Measurements from ENCODE around the gene CLDN20. TPM values are rescaled to one million over a fixed set of nuclear protein-coding genes. Genes with fewer than 3 reads are reported as not detected.

CLDN20 gene
- total RNA-seq, 1 donor from 2014 or later = not detected

- Histone ChIP-seq H3K27me3 (no peaks in the 10 kb centered on the region), H3K4me1 (no peaks in the 10 kb centered on the region), H3K4me3 (no peak overlapping the region), H3K27ac (no peak overlapping the region), H3K9me3 (no peaks in the 10 kb centered on the region), H3K36me3 (peaks cover 18% of the 10 kb centered on the region)
- intact Hi-C loops (cut with DNase I) = no loop called here
- TF ChIP-seq CTCF (IDR thresholded peaks at IDR 0.05) = no peak
- ATAC-seq = no peak
- DNase-seq = no peak
Measured at GRCh38 chr6:155290491-155290890, 26.7 kb downstream of the CLDN20 start.

- ATAC-seq = no peak
- intact Hi-C loops (cut with DNase I) = no loop called here
- Histone ChIP-seq H3K9me3 (no peaks in the 10 kb centered on the region), H3K27me3 (no peaks in the 10 kb centered on the region), H3K27ac (no peak overlapping the region), H3K4me3 (no peak overlapping the region), H3K4me1 (no peaks in the 10 kb centered on the region), H3K36me3 (peaks cover 24% of the 10 kb centered on the region)
- TF ChIP-seq CTCF (IDR thresholded peaks at IDR 0.05) = no peak
- DNase-seq = no peak
Measured at GRCh38 chr6:155291291-155291690, 27.5 kb downstream of the CLDN20 start.

GRCh38 chr6:155292711-155293110 lies 28.9 kb downstream of the CLDN20 start:
- no peak overlapping the region for H3K4me3 ChIP-seq
- H3K4me1 ChIP-seq = no peaks in the 10 kb centered on the region
- H3K9me3 ChIP-seq = no peaks in the 10 kb centered on the region
- peaks cover 38% of the 10 kb centered on the region for H3K36me3 ChIP-seq
- intact Hi-C loops (cut with DNase I) = no loop called here
- TF ChIP-seq CTCF (IDR thresholded peaks at IDR 0.05) = no peak
- no peaks in the 10 kb centered on the region for H3K27me3 ChIP-seq
- H3K27ac ChIP-seq = no peak overlapping the region
- ATAC-seq (no peak), DNase-seq (no peak)

GRCh38 chr6:155297669-155298068 lies 33.9 kb downstream of the CLDN20 start:
- no peak overlapping the region for H3K4me3 ChIP-seq
- TF ChIP-seq CTCF (IDR thresholded peaks at IDR 0.05) = no peak
- peaks cover 39% of the 10 kb centered on the region for H3K36me3 ChIP-seq
- no peaks in the 10 kb centered on the region for H3K27me3 ChIP-seq
- no peaks in the 10 kb centered on the region for H3K4me1 ChIP-seq
- no peak for ATAC-seq
- H3K27ac ChIP-seq = no peak overlapping the region
- DNase-seq = no peak
- intact Hi-C loops (cut with DNase I) = no loop called here
- H3K9me3 ChIP-seq = no peaks in the 10 kb centered on the region

GRCh38 chr6:155301867-155302266 lies 38.1 kb downstream of the CLDN20 start:
- H3K27ac ChIP-seq = no peak overlapping the region
- H3K27me3 ChIP-seq = no peaks in the 10 kb centered on the region
- DNase-seq (no peak), ATAC-seq (no peak)
- TF ChIP-seq CTCF (IDR thresholded peaks at IDR 0.05) = no peak
- no peaks in the 10 kb centered on the region for H3K4me1 ChIP-seq
- intact Hi-C loops (cut with DNase I) = no loop called here
- H3K9me3 ChIP-seq = no peaks in the 10 kb centered on the region
- H3K4me3 ChIP-seq = no peak overlapping the region
- H3K36me3 ChIP-seq = peaks cover 35% of the 10 kb centered on the region

GRCh38 chr6:155303361-155303870 lies 39.6 kb downstream of the CLDN20 start:
- Histone ChIP-seq H3K4me3 (no peak overlapping the region), H3K27ac (no peak overlapping the region), H3K36me3 (peaks cover 33% of the 10 kb centered on the region), H3K27me3 (no peaks in the 10 kb centered on the region), H3K9me3 (no peaks in the 10 kb centered on the region), H3K4me1 (no peaks in the 10 kb centered on the region)
- intact Hi-C loops (cut with DNase I) = no loop called here
- TF ChIP-seq CTCF (IDR thresholded peaks at IDR 0.05) = no peak
- DNase-seq = no peak
- no peak for ATAC-seq
